UCSD-AML1 (cell line): ENCODE data around the gene GPC5.
"Not testable (repeated sequence)": the region's sequence is repeated elsewhere in the genome, so short reads cannot be mapped to it uniquely, and the experiment has no call there.

ENCODE experiments used
- DNase-seq: peaks from one replicate; lab custom pipeline; 2025; ENCODE audit not compliant: unreplicated experiment; lab: John Stamatoyannopoulos, UW

The GPC5 gene

GRCh38 chr13:91647361-91647990 is 249.1 kb downstream of the GPC5 start:
- DNase-seq = peak; percentile 36

- DNase-seq = no peak
Observed at GRCh38 chr13:91648012-91648411, 249.6 kb downstream of the GPC5 start.

GRCh38 chr13:91649456-91649855 is 251.0 kb downstream of the GPC5 start:
- DNase-seq = no peak

- DNase-seq = no peak
Observed at GRCh38 chr13:91652404-91653301, 254.2 kb downstream of the GPC5 start.

- no peak for DNase-seq
Observed at GRCh38 chr13:91655731-91656130, 257.3 kb downstream of the GPC5 start.

- no peak for DNase-seq
Observed at GRCh38 chr13:91657283-91657682, 258.9 kb downstream of the GPC5 start.

GRCh38 chr13:91659256-91660075 is 261.0 kb downstream of the GPC5 start:
- DNase-seq = no peak

- no peak for DNase-seq
Observed at GRCh38 chr13:91660076-91660415, 261.6 kb downstream of the GPC5 start.

GRCh38 chr13:91661692-91662490 is 263.5 kb downstream of the GPC5 start:
- DNase-seq = no peak

GRCh38 chr13:91664039-91664438 is 265.6 kb downstream of the GPC5 start:
- DNase-seq = no peak

GRCh38 chr13:91667486-91667885 is 269.1 kb downstream of the GPC5 start:
- DNase-seq = no peak

GRCh38 chr13:91668866-91669495 is 270.6 kb downstream of the GPC5 start:
- no peak for DNase-seq

GRCh38 chr13:91674347-91674746 is 275.9 kb downstream of the GPC5 start:
- not testable (repeated sequence) for DNase-seq

- DNase-seq = no peak
Observed at GRCh38 chr13:91684746-91685145, 286.3 kb downstream of the GPC5 start.

- DNase-seq = no peak
Observed at GRCh38 chr13:91690944-91691343, 292.5 kb downstream of the GPC5 start.

GRCh38 chr13:91693466-91693865 is 295.0 kb downstream of the GPC5 start:
- no peak for DNase-seq

- no peak for DNase-seq
Observed at GRCh38 chr13:91698308-91698707, 299.9 kb downstream of the GPC5 start.

GRCh38 chr13:91698767-91699166 is 300.3 kb downstream of the GPC5 start:
- DNase-seq = no peak

- DNase-seq = no peak
Observed at GRCh38 chr13:91699863-91700262, 301.4 kb downstream of the GPC5 start.

- no peak for DNase-seq
Observed at GRCh38 chr13:91701975-91702374, 303.6 kb downstream of the GPC5 start.
